EH (cell line): Measurements from ENCODE around the gene BBC3.

Source experiments
- DNase-seq: peaks from one replicate; pipeline ENCODE4 v3.0.0-alpha.2; 2015; ENCODE audit warnings: low read depth

The BBC3 gene

GRCh38 chr19:47188507-47189033 is 42.4 kb downstream of the BBC3 start:
- no peak for DNase-seq

GRCh38 chr19:47187797-47188196 is 43.2 kb downstream of the BBC3 start:
- DNase-seq: no peak

GRCh38 chr19:47187335-47187655 is 43.7 kb downstream of the BBC3 start:
- DNase-seq: no peak

DNA sequence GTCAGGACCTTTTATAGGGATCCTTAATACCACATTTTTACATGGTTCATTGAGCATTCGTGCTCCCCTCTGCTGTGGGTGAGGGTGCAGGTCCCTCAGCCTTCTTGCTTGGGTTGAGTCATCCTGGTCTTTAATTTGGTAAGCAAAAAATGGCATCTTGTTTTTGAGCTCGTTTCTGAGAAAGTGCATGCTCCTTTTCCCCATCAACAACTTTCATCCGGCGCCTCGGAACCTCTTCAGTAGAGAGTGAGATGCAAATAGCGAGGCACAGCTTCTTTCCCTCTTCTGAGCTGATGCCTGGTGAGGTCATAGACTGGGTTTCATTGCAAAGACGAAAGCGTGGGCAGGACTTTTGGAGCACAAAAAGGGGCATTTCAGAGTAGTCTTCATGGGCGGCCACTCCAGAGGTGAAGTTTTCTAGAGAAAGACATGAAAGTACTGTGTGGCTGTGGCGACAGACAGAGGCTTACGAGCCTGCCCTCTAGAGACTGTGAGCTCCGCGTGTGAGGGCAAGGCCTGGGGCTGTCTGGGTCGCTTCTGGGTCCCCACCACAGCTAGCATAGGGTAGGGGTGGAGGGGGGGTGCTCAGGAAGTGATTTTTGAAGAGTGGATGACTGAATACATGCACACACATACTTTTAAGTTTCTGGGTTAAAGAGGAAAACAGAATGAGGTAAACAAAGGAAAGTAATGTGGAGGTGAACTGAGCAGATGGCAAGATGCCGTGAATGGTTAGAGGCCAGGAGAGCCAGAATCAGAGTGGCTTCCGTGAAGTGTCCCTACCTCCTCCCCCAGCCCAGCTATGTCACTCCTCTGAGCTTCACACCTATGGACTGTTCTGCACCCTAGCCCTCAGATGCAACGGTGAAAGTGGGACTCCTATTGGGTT is 44.3 kb downstream of the BBC3 start:
- no peak for DNase-seq

DNA sequence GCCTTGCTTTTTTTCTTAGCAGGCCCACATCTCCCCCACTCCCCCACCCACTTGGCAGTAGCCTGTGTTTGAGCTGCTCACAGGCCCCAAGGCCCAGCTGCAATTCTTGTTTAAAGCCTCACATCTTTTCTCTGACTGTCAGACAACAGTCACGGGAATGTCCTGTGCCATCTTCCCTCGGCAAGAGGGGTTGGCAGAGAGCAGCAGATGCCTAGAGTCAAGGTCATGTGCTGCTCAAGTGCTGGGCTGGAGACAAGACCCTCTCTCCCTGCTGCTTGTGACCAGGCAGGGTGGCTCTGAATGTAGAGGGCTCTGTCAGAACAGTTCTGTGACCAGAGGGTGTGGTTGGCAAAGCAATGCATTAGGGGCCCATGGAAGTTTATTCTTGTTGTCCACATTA is 47.4 kb downstream of the BBC3 start:
- no peak for DNase-seq

DNA sequence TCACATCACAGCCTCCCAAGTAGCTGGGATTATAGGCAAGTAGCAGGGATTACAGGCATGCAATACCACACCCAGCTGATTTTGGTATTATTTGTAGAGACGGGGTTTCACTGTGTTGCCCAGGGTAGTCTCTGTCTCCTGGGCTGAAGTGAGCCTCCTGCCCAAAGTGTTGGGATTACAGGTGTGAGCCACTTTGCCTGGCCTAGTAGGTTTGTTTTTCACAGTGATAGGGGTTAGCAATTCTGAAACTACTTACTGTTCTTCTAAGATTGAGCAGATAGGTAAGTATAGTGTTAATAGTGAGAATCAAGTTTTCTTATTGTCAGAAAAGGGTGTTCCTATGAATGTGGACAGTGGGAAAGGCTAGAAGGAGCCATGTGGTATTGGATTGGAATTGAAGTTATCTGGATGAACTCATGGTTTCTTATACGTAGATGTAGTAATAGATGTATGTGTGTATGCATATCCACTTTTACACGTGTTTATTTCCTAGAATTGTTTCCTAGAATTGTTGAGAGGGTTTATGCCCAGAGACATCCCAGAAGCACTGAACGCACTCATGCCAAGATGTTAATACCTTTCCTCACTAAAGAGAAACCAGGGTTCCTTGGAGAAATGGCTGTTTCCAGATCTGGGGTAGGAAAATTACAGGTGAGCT is 51.2 kb downstream of the BBC3 start:
- no peak for DNase-seq

DNA sequence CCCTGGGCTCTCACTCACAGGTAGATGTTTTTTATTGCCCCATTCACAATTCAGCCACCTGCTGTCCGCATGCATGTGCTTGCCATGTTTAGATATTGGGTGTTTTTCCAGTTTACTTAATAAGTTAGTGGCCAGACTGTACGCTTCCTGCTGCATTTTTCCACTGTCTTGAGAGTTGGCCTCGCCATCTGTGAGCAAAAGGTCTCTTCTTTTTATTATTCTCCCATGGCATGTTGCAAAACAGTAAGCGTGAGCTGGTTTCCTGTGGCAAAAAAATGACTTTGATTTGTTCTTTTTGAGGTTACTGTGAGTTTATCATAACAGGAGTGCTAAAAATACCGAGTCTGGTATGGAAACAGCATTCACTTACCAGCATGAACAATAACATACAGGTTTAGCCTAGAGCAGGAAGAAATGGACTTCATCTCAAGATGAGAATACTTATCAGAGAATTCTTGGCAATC is 54.3 kb downstream of the BBC3 start:
- DNase-seq: peak; percentile 97

DNA sequence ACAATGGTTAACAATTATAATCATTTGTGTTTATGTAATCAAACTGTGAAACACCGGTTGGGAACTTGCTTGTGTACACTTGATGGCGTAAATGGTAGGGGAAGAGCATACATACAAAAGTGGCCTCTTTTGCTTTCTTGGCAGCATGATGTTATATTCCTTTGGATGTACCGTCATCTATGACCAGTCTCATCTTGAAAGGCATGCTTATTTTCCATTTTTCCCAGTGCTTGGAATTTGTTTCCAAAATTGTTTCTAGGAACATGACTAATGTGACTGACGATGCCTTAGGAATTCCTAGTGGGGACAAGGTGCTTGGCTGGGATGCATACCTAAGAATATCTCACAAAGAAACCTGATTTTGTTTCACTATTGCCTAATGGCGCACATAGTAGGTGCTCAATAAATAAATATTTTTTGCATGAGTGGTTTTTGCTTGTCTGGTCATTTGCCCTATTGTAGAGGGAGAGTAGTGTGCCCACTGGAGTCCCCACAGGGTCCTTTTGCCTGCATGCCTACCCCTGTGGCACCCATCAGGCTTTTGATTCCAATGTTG is 54.9 kb downstream of the BBC3 start:
- peak; percentile 91 for DNase-seq

- no peak for DNase-seq
Measured at GRCh38 chr19:47172666-47173455, 58.1 kb downstream of the BBC3 start.
